Epithelial cell of proximal tubule (primary cell): Measurements from ENCODE around the gene CTSG. TPM values are rescaled to one million over a fixed set of nuclear protein-coding genes. Genes with fewer than 3 reads are reported as not detected.
"Not testable (repeated sequence)": the region's sequence is repeated elsewhere in the genome, so short reads cannot be mapped to it uniquely, and the experiment has no call there.

Experiments used
- DNase-seq: peaks from one replicate; pipeline ENCODE4 v3.0.0-alpha.2; 2011; ENCODE audit warnings: low read depth
- H3K4me3 ChIP-seq: 2 replicates; pipeline ENCODE4 v1.5.1; 2011; ENCODE audit warnings: low read depth, mild to moderate bottlenecking, low read length
- total RNA-seq: library from RNA; depleted of rRNA; stranded (reverse); fragments of >200 nt; gene quantifications from 2 replicates; pipeline ENCODE4 v1.2.3, GENCODE V29; 2015
- TF ChIP-seq, protein P1 (sequence below): conservative IDR thresholded peaks from 2 replicates; pipeline ENCODE4 v1.5.1; 2012; ENCODE audit warnings: low read depth, mild to moderate bottlenecking, low read length

The CTSG gene
- total RNA-seq, 1 donor from 2014 or later = not detected

DNA sequence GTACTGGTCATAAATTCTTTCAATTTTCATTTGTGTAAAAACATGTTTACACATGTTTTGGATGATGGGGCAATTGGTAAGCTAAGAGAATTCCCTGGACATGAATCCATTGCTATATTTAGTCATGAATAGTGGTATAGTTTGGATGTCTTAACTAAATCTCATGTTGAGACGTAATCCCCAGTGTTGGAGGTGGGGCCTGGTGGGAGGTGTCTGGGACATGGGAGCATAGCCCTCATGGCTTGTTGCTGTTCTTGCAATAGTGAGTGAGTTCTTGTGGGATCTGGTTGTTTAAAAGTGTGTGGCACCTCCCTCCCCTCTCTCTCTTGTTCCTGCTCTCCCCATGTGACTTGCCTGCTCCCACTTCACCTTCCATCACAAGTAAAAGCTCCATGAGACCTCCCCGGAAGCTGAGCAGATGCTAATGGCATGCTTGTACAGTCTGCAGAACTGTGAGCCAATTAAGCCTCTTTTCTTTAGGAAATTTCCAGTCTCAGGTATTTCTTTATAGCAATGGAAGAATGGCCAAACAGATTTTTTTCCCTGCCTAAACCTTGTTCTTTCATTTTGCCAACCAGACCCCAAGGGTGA, 33.6 kb downstream of the CTSG start:
- H3K4me3 ChIP-seq = no peak overlapping the region
- TF ChIP-seq, protein P1, sequence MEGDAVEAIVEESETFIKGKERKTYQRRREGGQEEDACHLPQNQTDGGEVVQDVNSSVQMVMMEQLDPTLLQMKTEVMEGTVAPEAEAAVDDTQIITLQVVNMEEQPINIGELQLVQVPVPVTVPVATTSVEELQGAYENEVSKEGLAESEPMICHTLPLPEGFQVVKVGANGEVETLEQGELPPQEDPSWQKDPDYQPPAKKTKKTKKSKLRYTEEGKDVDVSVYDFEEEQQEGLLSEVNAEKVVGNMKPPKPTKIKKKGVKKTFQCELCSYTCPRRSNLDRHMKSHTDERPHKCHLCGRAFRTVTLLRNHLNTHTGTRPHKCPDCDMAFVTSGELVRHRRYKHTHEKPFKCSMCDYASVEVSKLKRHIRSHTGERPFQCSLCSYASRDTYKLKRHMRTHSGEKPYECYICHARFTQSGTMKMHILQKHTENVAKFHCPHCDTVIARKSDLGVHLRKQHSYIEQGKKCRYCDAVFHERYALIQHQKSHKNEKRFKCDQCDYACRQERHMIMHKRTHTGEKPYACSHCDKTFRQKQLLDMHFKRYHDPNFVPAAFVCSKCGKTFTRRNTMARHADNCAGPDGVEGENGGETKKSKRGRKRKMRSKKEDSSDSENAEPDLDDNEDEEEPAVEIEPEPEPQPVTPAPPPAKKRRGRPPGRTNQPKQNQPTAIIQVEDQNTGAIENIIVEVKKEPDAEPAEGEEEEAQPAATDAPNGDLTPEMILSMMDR = no peak
- DNase-seq = no peak

DNA sequence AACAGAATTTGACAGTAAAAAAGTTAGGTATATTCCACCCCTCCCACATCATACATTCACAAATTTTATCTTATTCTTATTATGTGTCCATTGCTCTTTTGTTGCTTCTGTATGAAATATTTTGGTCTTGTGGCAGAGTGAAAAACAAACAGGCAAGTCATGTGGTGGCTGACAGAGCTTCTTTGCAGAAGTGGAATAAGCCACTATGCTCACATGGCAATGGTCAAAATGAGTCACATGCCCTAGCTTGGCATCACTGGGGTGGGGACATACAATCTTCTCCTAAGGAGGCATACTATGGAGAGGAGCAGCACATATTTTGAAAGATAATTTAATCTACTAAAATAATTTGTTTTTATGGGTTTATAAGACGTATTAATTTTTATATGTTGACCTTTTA, 40.3 kb downstream of the CTSG start:
- TF ChIP-seq, protein P1 = no peak
- H3K4me3 ChIP-seq = no peak overlapping the region
- no peak for DNase-seq

DNA sequence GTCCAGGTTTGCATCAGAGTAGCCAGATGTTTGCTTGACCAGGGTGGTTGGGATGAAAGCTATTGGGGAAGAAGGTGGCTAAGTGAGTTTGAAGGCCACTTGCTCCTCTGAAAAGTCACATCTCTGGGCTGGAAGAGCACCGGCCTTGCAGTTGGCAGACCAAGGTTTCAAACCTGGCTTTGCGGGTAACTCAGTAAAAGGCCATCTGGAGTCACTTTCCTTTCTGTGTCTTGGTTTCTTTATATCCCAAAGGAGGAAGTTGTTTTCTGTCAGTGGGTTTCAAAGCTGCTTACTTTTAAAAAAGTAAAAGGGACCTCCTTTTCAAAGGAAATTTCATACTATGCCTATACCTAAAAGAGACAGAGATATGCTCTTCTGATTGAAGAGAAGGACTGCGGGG, 41.8 kb downstream of the CTSG start:
- TF ChIP-seq, protein P1 = no peak
- no peak for DNase-seq
- no peak overlapping the region for H3K4me3 ChIP-seq

DNA sequence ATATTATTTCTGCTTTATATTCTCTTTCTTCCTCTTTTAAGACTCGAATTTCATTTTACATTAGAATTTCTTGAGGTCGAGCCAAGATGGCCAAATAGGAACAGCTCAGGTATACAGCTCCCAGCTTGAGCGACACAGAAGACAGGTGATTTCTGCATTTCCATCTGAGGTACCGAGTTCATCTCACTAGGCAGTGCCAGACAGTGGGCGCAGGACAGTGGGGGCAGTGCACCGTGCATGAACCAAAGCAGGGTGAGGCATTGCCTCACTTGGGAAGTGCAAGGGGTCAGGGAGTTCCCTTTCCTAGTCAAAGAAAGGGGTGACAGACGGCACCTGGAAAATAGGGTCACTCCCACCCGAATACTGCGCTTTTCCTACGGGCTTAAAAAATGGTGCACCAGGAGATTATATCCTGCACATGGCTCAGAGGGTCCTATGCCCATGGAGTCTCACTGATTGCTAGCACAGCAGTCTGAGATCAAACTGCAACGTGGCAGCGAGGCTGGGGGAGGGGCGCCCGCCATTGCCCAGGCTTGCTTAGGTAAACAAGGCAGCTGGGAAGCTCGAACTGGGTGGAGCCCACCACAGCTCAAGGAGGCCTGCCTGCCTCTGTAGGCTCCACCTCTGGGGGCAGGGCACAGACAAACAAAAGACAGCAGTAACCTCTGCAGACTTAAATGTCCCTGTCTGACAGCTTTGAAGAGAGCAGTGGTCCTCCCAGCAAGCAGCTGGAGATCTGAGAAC, 50.0 kb downstream of the CTSG start:
- not testable (repeated sequence) for H3K4me3 ChIP-seq, DNase-seq

Other genes starting within 250 kb of the CTSG start
- 1.6 and 8.0 TPM in 2 replicates for gene ADCY4, start 241.2 kb downstream of the CTSG start, total RNA-seq
- gene RIPK3, start 236.3 kb downstream of the CTSG start, total RNA-seq = 6.4 and 7.6 TPM in 2 replicates
- 4.5 and 30.2 TPM in 2 replicates for gene NFATC4, start 208.1 kb downstream of the CTSG start, total RNA-seq
- 3.4 and 6.2 TPM in 2 replicates for gene NYNRIN, start 177.2 kb downstream of the CTSG start, total RNA-seq
- 0.43 and 1.3 TPM in 2 replicates for gene CBLN3, start 146.6 kb downstream of the CTSG start, total RNA-seq
- gene KHNYN, start 146.3 kb downstream of the CTSG start, total RNA-seq = 38.3 and 41.6 TPM in 2 replicates
- 27.4 and 36.9 TPM in 2 replicates for gene SDR39U1, start 133.5 kb downstream of the CTSG start, total RNA-seq
- not detected in 2 replicates for gene CMA1, start 68.0 kb downstream of the CTSG start, total RNA-seq
- gene GZMH, start 33.4 kb upstream of the CTSG start, total RNA-seq = not detected in 2 replicates
- not detected in 2 replicates for gene GZMB, start 57.9 kb upstream of the CTSG start, total RNA-seq